Daoy (cell line): Measurements from ENCODE around the gene HES4. TPM values are rescaled to one million over a fixed set of nuclear protein-coding genes. Genes with fewer than 3 reads are reported as not detected.

Experiments used
- DNase-seq: peaks from one replicate; pipeline ENCODE4 v3.0.0-alpha.2; 2015; ENCODE audit warnings: low read depth
- total RNA-seq: library from RNA; depleted of rRNA; stranded (reverse); fragments of >200 nt; shearing (Covaris generic); gene quantifications from 2 replicates; pipeline ENCODE4 v1.2.3, GENCODE V29; 2014; rRNA removed

The HES4 gene
- total RNA-seq, 1 experiment from 2014 or later: 30.1 TPM

GRCh38 chr1:951364-951763 is 48.5 kb downstream of the HES4 start:
- DNase-seq: no peak

GRCh38 chr1:950881-951280 is 49.0 kb downstream of the HES4 start:
- no peak for DNase-seq

- DNase-seq: no peak
Observed at GRCh38 chr1:950268-950667, 49.6 kb downstream of the HES4 start.

Other genes starting within 250 kb of the HES4 start
- gene SAMD11, start 76.2 kb downstream of the HES4 start, total RNA-seq: 24.3 and 29.0 TPM in 2 replicates
- gene NOC2L, start 40.8 kb downstream of the HES4 start, total RNA-seq: 256 and 271 TPM in 2 replicates
- gene KLHL17, start 39.5 kb downstream of the HES4 start, total RNA-seq: 9.4 and 13.9 TPM in 2 replicates
- 0.11 and 3.8 TPM in 2 replicates for gene PLEKHN1, start 33.6 kb downstream of the HES4 start, total RNA-seq
- gene PERM1, start 18.0 kb downstream of the HES4 start, total RNA-seq: not detected in 2 replicates
- 219 and 238 TPM in 2 replicates for gene ISG15, start 13.4 kb upstream of the HES4 start, total RNA-seq
- gene AGRN, start 20.0 kb upstream of the HES4 start, total RNA-seq: 66.6 and 72.0 TPM in 2 replicates
- gene RNF223, start 74.2 kb upstream of the HES4 start, total RNA-seq: not detected in 2 replicates
- 14.8 and 19.1 TPM in 2 replicates for gene C1orf159, start 116.0 kb upstream of the HES4 start, total RNA-seq
- not detected in 2 replicates for gene TTLL10, start 173.8 kb upstream of the HES4 start, total RNA-seq
- 0.89 and 1.9 TPM in 2 replicates for gene TNFRSF18, start 206.5 kb upstream of the HES4 start, total RNA-seq
- not detected in 2 replicates for gene TNFRSF4, start 214.1 kb upstream of the HES4 start, total RNA-seq
- gene SDF4, start 231.9 kb upstream of the HES4 start, total RNA-seq: 84.4 and 91.8 TPM in 2 replicates
- 44.5 and 49.1 TPM in 2 replicates for gene B3GALT6, start 232.1 kb upstream of the HES4 start, total RNA-seq
- gene C1QTNF12, start 246.6 kb upstream of the HES4 start, total RNA-seq: 0.36 TPM in 1 of 2 replicates, not detected in the other